Measurements from ENCODE around the gene IGSF6. TPM values are rescaled to one million over a fixed set of nuclear protein-coding genes. Genes with fewer than 3 reads are reported as not detected.
"Not testable (repeated sequence)": the region's sequence is repeated elsewhere in the genome, so short reads cannot be mapped to it uniquely, and the experiment has no call there.

Gene IGSF6
- total RNA-seq, 1 donor from 2014 or later = 0.74 TPM

DNA sequence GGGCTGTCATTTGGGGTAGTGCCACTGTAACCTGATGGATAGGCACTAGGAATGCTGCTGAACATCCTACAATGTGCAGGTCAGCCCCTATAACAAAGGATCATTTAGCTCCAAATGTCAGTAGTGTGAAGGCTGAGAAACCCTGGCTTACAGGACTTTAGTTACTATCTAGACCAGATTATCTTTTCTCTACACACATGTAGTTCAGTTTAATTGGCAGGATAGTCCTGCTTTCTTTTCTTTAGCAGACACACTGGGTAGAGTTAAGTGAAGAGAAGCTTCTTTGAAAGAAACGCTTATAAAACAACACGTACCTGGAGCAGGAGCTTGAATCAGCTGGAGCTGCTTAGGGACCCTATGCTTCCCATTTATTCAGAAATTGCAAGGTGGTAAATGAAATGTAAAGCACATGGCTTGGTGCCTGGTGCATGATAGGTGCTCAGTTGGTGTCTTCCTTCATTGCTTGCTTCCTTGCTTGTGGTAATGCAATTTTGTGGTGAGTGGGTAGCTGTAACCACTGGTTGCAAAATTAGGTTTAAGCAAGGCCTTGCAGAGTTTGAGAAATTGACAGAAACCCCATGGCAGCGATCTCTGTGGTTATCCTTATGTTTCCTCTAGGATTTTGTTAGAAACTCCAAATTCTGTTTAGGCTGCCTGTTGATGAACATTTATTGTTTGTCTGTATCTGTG lies 43.6 kb downstream of the IGSF6 start:
- Histone ChIP-seq H3K9me3 (no peaks in the 10 kb centered on the region), H3K27me3 (no peaks in the 10 kb centered on the region), H3K4me3 (no peak overlapping the region), H3K36me3 (no peaks in the 10 kb centered on the region), H3K4me1 (peaks cover 51% of the 10 kb centered on the region), H3K27ac (no peak overlapping the region)
- intact Hi-C loops (cut with DNase I) = no loop called here
- no peak for DNase-seq (ENCODE audit: extremely low spot score in 2 of 2)
- no peak for TF ChIP-seq POLR2AphosphoS5 (IDR thresholded peaks at IDR 0.05; ENCODE audit: insufficient read depth in 1 of 2, low read depth in 1 of 2)
- no peak for TF ChIP-seq POLR2A (IDR thresholded peaks at IDR 0.05)
- TF ChIP-seq, protein P1, sequence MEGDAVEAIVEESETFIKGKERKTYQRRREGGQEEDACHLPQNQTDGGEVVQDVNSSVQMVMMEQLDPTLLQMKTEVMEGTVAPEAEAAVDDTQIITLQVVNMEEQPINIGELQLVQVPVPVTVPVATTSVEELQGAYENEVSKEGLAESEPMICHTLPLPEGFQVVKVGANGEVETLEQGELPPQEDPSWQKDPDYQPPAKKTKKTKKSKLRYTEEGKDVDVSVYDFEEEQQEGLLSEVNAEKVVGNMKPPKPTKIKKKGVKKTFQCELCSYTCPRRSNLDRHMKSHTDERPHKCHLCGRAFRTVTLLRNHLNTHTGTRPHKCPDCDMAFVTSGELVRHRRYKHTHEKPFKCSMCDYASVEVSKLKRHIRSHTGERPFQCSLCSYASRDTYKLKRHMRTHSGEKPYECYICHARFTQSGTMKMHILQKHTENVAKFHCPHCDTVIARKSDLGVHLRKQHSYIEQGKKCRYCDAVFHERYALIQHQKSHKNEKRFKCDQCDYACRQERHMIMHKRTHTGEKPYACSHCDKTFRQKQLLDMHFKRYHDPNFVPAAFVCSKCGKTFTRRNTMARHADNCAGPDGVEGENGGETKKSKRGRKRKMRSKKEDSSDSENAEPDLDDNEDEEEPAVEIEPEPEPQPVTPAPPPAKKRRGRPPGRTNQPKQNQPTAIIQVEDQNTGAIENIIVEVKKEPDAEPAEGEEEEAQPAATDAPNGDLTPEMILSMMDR (IDR thresholded peaks at IDR 0.05) = no peak

DNA sequence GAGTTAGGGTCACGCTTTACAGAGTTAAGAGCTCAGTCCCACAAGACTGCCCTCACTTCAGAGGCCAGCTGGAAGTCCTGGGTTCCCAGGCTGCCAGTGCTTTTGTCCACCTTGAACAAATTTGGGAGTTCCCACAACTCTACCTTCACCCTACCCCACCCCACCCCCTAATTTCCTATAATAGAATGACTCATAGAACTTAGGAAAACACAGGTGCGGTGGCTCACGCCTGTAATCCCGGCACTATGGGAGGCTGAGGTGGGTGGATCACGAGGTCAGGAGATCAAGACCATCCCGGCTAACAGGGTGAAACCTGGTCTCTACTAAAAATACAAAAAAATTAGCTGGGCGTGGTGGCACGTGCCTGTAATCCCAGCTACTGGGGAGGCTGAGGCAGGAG lies 46.6 kb downstream of the IGSF6 start:
- DNase-seq (ENCODE audit: extremely low spot score in 2 of 2); H3K4me3 ChIP-seq; H3K36me3 ChIP-seq; intact Hi-C loops (cut with DNase I); H3K27ac ChIP-seq; H3K27me3 ChIP-seq; H3K9me3 ChIP-seq: not testable (repeated sequence)
- H3K4me1 ChIP-seq = peaks cover 62% of the 10 kb centered on the region

DNA sequence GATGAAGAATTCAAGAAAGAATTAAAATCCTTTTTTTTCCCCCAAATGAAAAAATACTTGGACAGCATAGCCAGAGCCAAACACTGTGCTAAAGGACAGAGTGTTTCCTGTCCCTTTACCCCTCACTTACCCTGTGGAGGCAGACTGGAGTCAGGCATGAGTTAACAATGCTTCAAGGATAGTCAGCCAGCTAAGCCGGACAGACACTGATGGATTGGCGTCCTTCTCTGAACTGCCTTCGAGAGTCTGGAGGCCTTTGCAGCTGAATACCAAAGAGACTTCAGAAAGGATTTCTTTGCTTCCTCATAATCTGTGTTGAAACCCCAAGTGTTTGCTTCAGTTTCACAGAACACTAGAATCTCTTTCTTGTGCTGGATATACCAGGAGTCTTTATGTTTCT lies 48.5 kb downstream of the IGSF6 start:
- Histone ChIP-seq H3K4me3 (no peak overlapping the region), H3K4me1 (peaks cover 63% of the 10 kb centered on the region), H3K27ac (no peak overlapping the region), H3K36me3 (no peaks in the 10 kb centered on the region), H3K9me3 (no peaks in the 10 kb centered on the region), H3K27me3 (no peaks in the 10 kb centered on the region)
- TF ChIP-seq, protein P1 (IDR thresholded peaks at IDR 0.05) = no peak
- no peak for TF ChIP-seq POLR2AphosphoS5 (IDR thresholded peaks at IDR 0.05; ENCODE audit: insufficient read depth in 1 of 2, low read depth in 1 of 2)
- no peak for TF ChIP-seq POLR2A (IDR thresholded peaks at IDR 0.05)
- DNase-seq (ENCODE audit: extremely low spot score in 2 of 2) = no peak
- intact Hi-C loops (cut with DNase I) = no loop called here

DNA sequence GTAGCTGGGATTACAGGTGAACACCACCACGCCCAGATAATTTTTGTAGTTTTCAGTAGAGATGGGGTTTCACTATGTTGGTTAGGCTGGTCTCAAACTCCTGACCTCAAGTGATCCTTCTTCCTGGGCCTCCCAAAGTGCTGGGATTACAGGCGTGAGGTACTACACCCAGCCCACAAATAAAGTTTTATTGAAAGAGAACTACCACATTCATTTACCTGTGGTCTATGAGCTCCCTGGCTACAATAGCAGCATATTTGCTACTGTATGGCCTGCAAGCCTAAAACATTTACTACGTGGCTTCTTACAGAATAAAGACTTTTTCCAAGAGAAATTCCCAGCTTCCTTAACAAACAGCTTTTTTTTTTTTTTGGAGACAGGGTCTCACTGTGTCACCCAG lies 49.6 kb downstream of the IGSF6 start:
- H3K4me1 ChIP-seq = peaks cover 61% of the 10 kb centered on the region

DNA sequence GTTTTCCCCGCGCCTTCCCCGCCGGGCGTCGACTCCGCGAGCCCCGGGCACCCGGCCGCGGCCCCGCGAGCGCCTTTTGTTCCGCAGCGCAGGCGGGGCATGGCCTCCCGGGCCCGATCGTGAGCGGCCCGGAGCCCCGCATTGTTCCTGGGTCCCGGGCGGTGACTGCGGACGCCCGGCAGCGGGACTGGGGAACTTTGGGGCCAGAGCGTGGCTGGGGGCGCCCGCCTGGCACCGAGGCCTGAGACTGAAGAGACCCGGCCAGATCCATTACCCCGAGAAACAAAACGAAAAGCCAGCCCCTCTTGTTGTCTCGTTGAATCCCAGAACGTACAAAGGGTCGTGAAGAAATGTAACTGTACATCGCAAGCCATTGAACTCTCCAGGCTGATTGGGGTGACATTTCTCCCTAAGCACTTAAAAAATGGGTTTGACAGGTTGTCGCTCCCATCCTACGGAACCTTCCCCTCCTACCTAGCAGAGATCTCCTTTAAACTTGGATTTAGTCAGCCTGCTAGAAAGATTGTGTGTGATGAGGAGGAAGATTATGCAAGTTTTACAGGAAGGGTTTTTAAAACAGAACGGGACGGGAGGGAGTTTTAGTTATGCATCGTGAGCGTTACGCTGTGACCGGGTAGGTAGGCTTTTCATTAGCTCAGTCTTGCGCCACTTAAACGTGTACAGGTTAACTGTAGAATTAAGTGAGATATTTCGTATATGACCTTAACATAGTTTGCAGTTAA lies 52.2 kb downstream of the IGSF6 start:
- no peaks in the 10 kb centered on the region for H3K27me3 ChIP-seq
- intact Hi-C loops (cut with DNase I) = no loop called here
- peaks cover 49% of the 10 kb centered on the region for H3K4me1 ChIP-seq
- no peaks in the 10 kb centered on the region for H3K36me3 ChIP-seq
- no peaks in the 10 kb centered on the region for H3K9me3 ChIP-seq
- no peak for DNase-seq (ENCODE audit: extremely low spot score in 2 of 2)
- peak overlapping the region; percentile 61 to 74 for H3K4me3 ChIP-seq
- TF ChIP-seq POLR2A (IDR thresholded peaks at IDR 0.05) = no peak
- TF ChIP-seq, protein P1 (IDR thresholded peaks at IDR 0.05) = no peak
- no peak for TF ChIP-seq POLR2AphosphoS5 (IDR thresholded peaks at IDR 0.05; ENCODE audit: insufficient read depth in 1 of 2, low read depth in 1 of 2)
- H3K27ac ChIP-seq = peak overlapping the region; percentile 92

More for the DNA sequence above, 49.6 kb downstream of the IGSF6 start:
- H3K9me3 ChIP-seq = no peaks in the 10 kb centered on the region
- no peak overlapping the region for H3K4me3 ChIP-seq
- DNase-seq (ENCODE audit: extremely low spot score in 2 of 2) = no peak
- no peak overlapping the region for H3K27ac ChIP-seq
- intact Hi-C loops (cut with DNase I) = no loop called here
- H3K36me3 ChIP-seq = no peaks in the 10 kb centered on the region
- TF ChIP-seq POLR2AphosphoS5 (IDR thresholded peaks at IDR 0.05; ENCODE audit: insufficient read depth in 1 of 2, low read depth in 1 of 2) = no peak
- TF ChIP-seq POLR2A (IDR thresholded peaks at IDR 0.05) = no peak
- TF ChIP-seq, protein P1 (IDR thresholded peaks at IDR 0.05) = no peak
- H3K27me3 ChIP-seq = no peaks in the 10 kb centered on the region

Data from vagina (tissue), 2 donors.